Mesothelial cell of epicardium (in vitro differentiated cells): ENCODE measurements around the gene OMP. TPM values are rescaled to one million over a fixed set of nuclear protein-coding genes. Genes with fewer than 3 reads are reported as not detected.

Source experiments
- DNase-seq, 2 experiments: peaks; one replicate each; pipeline ENCODE4 v3.0.0; 2021; ENCODE audit warnings: low spot score in 2 of 2; ENCODE audit not compliant: unreplicated experiment in 2 of 2
- H3K27ac Mint-ChIP-seq: 2 replicates; pipeline ENCODE4 v1.8.0; 2021; ENCODE audit warnings: mixed read lengths
- H3K27me3 Mint-ChIP-seq: 2 replicates; pipeline ENCODE4 v1.8.0; 2021; ENCODE audit warnings: low read depth, mixed read lengths
- H3K36me3 Mint-ChIP-seq: 2 replicates; pipeline ENCODE4 v1.8.0; 2021; ENCODE audit warnings: mixed read lengths
- H3K4me1 Mint-ChIP-seq: 2 replicates; pipeline ENCODE4 v1.8.0; 2021; ENCODE audit warnings: mixed read lengths
- H3K4me3 Mint-ChIP-seq: 2 replicates; pipeline ENCODE4 v1.8.0; 2021; ENCODE audit warnings: mild to moderate bottlenecking, moderate library complexity, mixed read lengths
- H3K9me3 Mint-ChIP-seq: 2 replicates; pipeline ENCODE4 v1.8.0; 2021; ENCODE audit warnings: mixed read lengths
- total RNA-seq: library from RNA; stranded (reverse); gene quantifications from 3 replicates; pipeline ENCODE4 v1.2.1, GENCODE V29; 2021
- TF ChIP-seq, protein P1 (sequence below): fragments of 200-600 bp; sonication (generic); IDR thresholded peaks from one replicate; pipeline ENCODE4 v1.5.0; 2021; ENCODE audit warnings: antibody characterized with exemption; ENCODE audit not compliant: unreplicated experiment

Gene OMP
- total RNA-seq, 1 donor from 2014 or later: 1.5 TPM

DNA sequence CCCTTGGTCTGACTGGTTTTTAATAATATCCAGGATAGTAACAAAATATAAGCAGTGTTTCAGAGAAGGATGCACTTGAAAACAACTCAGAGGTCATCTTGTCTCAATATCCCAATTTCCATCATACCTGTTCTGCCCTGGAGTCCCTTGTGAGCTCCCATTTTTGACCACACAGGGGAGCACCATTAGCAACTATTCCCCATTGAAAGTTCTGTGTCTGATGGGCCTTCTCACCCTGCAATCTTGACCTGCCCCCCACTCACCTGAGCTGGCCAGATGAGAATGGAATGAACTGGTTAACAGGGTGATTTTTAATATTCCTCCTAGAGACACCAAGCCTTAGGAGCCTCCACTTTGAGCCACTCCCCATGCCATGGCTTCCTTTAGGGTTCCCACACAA is 39.7 kb upstream of the OMP start:
- H3K27me3 Mint-ChIP-seq: peaks cover 2% of the 10 kb centered on the region
- H3K4me3 Mint-ChIP-seq: no peak overlapping the region
- H3K27ac Mint-ChIP-seq: no peak overlapping the region
- TF ChIP-seq, protein P1, sequence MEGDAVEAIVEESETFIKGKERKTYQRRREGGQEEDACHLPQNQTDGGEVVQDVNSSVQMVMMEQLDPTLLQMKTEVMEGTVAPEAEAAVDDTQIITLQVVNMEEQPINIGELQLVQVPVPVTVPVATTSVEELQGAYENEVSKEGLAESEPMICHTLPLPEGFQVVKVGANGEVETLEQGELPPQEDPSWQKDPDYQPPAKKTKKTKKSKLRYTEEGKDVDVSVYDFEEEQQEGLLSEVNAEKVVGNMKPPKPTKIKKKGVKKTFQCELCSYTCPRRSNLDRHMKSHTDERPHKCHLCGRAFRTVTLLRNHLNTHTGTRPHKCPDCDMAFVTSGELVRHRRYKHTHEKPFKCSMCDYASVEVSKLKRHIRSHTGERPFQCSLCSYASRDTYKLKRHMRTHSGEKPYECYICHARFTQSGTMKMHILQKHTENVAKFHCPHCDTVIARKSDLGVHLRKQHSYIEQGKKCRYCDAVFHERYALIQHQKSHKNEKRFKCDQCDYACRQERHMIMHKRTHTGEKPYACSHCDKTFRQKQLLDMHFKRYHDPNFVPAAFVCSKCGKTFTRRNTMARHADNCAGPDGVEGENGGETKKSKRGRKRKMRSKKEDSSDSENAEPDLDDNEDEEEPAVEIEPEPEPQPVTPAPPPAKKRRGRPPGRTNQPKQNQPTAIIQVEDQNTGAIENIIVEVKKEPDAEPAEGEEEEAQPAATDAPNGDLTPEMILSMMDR: no peak
- no peak for DNase-seq
- H3K36me3 Mint-ChIP-seq: no peaks in the 10 kb centered on the region
- peaks cover 10% of the 10 kb centered on the region for H3K4me1 Mint-ChIP-seq
- peaks cover 4% of the 10 kb centered on the region for H3K9me3 Mint-ChIP-seq

DNA sequence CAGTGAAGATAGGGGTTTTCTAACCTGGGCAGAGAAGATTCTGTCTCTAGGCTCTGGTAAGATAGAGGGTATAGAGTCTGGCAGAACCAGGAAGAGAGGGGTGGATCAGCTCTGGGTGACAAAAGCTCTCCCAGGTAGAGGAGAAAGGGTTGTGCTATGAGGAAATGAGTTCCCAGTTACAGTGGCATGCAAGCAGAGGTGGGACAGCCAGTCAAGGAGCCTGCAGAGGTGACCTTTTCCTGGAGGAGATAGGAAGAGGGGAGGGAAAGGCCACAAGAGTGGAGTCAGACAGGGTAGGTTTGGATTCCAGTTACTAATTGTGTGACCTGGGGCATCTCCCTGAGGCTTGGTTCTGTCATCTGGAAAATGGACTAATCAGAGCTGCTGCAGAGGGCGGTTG is 39.2 kb upstream of the OMP start:
- no peak for DNase-seq
- Mint-ChIP-seq H3K27me3 (peaks cover 2% of the 10 kb centered on the region), H3K9me3 (peaks cover 4% of the 10 kb centered on the region), H3K4me1 (peaks cover 10% of the 10 kb centered on the region), H3K36me3 (no peaks in the 10 kb centered on the region), H3K27ac (no peak overlapping the region), H3K4me3 (no peak overlapping the region)
- TF ChIP-seq, protein P1: no peak

DNA sequence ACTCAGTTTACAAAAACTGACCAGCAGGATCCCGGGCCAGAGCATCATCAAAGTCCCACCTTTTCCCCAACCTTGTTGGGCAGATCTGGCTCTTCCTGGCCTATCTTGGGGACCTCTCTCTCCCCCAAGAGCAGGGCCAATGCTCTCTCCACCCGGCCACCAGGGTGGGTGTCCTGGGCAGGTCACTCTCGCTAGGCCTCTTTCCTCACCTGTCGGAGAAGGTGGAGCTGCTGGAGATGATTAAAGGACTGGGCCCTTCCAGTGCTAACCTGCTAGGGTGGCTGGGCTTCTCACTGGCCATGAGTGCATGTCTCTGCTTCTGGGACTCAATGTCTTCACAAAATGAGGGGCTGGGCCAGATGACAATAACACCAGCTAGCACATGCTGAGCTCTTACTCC is 38.8 kb upstream of the OMP start:
- Mint-ChIP-seq H3K27ac (no peak overlapping the region), H3K4me3 (no peak overlapping the region), H3K27me3 (peaks cover 2% of the 10 kb centered on the region), H3K4me1 (peaks cover 10% of the 10 kb centered on the region), H3K36me3 (no peaks in the 10 kb centered on the region), H3K9me3 (peaks cover 4% of the 10 kb centered on the region)
- no peak for DNase-seq
- TF ChIP-seq, protein P1: no peak

DNA sequence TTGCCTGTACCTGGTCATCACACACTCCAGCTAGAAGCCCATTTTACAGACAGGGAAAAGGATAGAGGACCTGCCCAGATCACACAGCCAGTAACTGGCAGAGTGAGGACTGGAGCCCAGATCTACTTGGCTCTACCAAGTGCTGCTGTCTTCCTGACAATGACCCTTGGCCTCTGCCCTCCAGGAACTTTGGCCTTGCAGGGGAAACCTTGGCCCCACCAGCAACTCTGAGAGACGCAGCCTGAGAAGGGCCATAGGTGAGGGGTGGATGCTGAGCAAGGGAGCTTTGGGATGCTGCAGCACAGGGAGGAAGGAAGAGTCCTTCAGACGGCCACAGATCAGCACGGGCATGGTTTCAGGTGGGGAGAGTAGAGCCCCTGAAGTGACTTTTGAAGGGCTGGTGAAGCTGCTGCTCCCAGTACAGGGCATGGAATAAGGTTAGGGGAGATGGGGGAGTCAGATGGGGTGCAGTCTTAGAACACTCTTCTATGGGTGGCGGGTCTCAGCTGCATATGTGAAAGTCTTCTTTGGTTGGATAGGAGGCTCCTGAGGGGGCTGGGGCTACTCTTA is 37.9 kb upstream of the OMP start:
- Mint-ChIP-seq H3K4me1 (peaks cover 10% of the 10 kb centered on the region), H3K4me3 (no peak overlapping the region), H3K9me3 (peaks cover 4% of the 10 kb centered on the region), H3K27me3 (no peaks in the 10 kb centered on the region), H3K36me3 (no peaks in the 10 kb centered on the region), H3K27ac (no peak overlapping the region)
- DNase-seq: no peak
- TF ChIP-seq, protein P1: no peak

DNA sequence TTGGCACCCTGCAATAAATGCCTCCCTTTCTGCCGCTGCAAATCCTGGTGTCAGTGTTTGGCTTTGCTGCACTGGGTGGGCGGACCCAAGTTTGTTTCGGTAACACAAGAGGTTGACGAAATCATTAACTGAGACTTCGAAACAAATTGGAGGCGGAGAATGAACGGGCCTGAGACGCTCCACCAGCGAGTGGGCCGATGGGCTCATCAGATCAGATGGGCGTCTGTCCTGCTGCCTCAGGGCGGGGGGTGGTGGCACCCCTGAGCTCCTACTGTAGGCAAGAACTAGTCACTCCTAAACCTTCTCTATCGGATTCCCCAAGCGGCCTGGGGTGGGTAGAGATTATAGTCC is 36.8 kb upstream of the OMP start:
- TF ChIP-seq, protein P1: no peak
- Mint-ChIP-seq H3K36me3 (no peaks in the 10 kb centered on the region), H3K4me3 (peak overlapping the region; percentile 75), H3K27me3 (no peaks in the 10 kb centered on the region), H3K27ac (peak overlapping the region; percentile 84), H3K4me1 (peaks cover 10% of the 10 kb centered on the region), H3K9me3 (peaks cover 4% of the 10 kb centered on the region)
- DNase-seq: no peak
